Left cardiac atrium (tissue), 4 donors: Measurements from ENCODE around the gene EPB41L4A. TPM values are rescaled to one million over a fixed set of nuclear protein-coding genes. Genes with fewer than 3 reads are reported as not detected.
A peak's percentile ranks its signal among the peaks of the same experiment; 100 is the strongest.
"Not testable (repeated sequence)": the region's sequence is repeated elsewhere in the genome, so short reads cannot be mapped to it uniquely, and the experiment has no call there.

Experiments used
- ATAC-seq, 2 donors: fragments of 200-7000 bp; cut with Tn5 transposase; one replicate each; pipeline ENCODE4 v1.9.1; 2020; ENCODE audit warnings: mild to moderate bottlenecking in 2 of 2, moderate library complexity in 2 of 2
- DNase-seq: peaks from one replicate; pipeline ENCODE4 v3.0.0-alpha.2; 2020
- intact Hi-C, 2 donors: fragments of 100-400 bp; cut with DNase I; formaldehyde crosslinking; loops; one replicate each; pipeline versions ENCODE4 v1.14.1 to v1.15.1; 2022 to 2023
- total RNA-seq, 2 donors: library from RNA; stranded (reverse); fragmentation: NEBNext Ultra II Directional; extraction: Animal tissue kit (Norgen Biotek cat#: 25700); gene quantifications; one replicate each; pipeline ENCODE4 v1.2.1, GENCODE V29; 2021
- donor health status: DM: no; HTN: yes; CAD: no.
- donor health status: DM: no; HTN: yes; CAD: no; lungs with severe emphysema.
- donor health status: DM: yes; HTN: yes; CAD: no.
- donor health status: Dilated cardiomyopathy.

EPB41L4A gene
- total RNA-seq, 2 donors from 2014 or later: 28.5 to 31.1 TPM

DNA sequence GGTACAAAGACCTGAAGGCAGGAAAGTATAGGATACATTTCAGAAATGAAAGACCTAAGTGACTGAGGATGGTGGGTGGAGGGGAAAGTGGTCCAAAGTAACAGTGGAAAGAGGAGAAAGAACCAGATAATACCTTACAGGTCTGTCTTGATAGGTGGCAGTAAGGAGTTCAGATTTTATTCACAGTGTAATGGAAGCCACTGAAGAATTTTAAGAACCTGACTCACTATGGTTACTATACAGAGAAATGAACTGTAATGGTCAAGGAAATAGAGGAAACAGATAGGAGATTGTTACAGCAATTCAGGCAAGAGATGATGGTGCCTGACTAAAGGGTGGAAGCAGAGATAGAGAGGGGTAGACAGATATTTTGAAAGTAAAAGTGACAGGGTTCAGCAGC is 46.5 kb downstream of the EPB41L4A start:
- ATAC-seq (no peak), DNase-seq (no peak)
- intact Hi-C loops: no loop called here

DNA sequence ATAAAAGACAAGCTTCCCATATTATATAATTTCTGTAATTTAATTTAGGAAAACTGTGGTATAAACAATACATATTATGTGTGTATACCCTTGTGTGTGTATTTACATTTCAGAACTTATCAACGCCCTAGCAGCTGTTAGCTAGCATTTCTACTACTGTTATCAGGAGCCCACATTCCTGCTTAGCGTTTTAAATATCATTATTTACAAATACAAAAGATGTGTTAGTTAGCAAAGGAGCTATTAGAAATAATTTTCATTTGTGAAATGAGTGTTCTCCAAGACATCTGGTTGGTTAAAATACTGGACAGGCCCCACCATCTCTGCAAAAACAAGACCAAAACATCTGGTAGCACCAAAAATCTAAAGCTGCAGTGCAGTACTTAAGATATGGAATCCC is 48.0 kb downstream of the EPB41L4A start:
- ATAC-seq (no peak), DNase-seq (no peak)
- intact Hi-C loops: no loop called here

- DNase-seq: peak; percentile 67
- ATAC-seq: peak; percentile 68 to 89
- intact Hi-C loops: no loop called here
These were observed 51.7 kb downstream of the EPB41L4A start for GRCh38 chr5:112367400-112367799.

DNA sequence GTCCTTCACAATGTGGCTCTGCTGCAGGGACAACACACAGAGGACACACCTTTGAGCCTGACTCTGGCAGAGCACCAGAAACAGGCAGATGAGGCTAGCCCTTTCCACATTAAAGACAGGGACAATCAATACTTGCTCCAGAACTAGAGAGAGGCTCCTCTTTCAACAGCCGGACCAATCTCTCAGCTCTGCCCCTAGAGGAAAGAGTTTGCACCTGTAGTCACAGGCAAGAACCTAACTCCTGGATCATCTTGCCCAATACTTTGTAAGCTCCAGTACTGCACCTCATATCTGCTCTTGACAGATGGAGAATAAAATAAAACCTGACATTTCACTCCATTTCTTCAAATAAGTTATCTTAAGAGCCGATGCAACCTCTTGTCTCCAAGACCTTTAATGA is 52.1 kb downstream of the EPB41L4A start:
- peak; percentile 50 to 88 for ATAC-seq
- intact Hi-C loops: no loop called here
- DNase-seq: no peak

DNA sequence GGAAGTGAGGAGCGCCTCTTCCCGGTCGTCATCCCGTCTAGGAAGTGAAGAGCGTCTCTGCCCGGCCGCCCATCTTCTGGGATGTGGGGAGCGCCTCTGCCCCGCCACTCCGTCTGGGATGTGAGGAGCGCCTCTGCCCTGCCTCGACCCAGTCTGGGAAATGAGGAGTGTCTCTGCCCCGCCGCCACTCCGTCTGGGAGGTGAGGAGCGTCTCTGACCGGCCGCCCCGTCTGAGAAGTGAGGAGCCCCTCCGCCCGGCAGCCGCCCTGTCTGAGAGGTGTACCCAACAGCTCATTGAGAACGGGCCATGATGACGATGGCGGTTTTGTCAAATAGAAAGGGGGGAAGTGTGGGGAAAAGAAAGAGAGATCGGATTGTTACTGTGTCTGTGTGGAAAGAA is 58.3 kb downstream of the EPB41L4A start:
- intact Hi-C loops, ATAC-seq, DNase-seq: not testable (repeated sequence)

GRCh38 chr5:112356178-112356956 is 62.7 kb downstream of the EPB41L4A start:
- ATAC-seq (no peak), DNase-seq (no peak)
- intact Hi-C loops: no loop called here

- ATAC-seq (no peak), DNase-seq (no peak)
- intact Hi-C loops: no loop called here
These were observed 63.9 kb downstream of the EPB41L4A start for GRCh38 chr5:112355058-112355685.

DNA sequence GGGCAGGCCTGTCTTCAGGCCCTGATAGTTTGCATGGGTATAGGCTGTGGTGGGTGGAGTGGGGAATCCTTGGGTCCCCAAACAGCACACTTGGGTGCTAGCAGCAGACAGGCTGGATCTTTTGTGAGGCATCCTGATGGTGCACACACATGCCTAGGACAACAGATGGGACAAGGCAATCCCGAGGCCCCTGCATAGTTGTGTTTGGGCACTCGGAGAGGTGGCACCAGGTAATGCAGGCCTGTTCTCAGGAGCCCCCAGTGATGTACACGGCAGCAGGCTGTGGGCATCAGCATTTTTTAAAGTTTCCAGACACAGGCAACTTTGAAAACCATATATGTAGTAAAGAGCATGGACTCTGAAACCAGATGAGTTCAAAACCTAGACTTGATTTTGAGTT is 65.4 kb downstream of the EPB41L4A start:
- DNase-seq (no peak), ATAC-seq (no peak)
- intact Hi-C loops: no loop called here

- intact Hi-C loops: no loop called here
- ATAC-seq (no peak), DNase-seq (no peak)
These were observed 67.9 kb downstream of the EPB41L4A start for GRCh38 chr5:112351225-112351624.

DNA sequence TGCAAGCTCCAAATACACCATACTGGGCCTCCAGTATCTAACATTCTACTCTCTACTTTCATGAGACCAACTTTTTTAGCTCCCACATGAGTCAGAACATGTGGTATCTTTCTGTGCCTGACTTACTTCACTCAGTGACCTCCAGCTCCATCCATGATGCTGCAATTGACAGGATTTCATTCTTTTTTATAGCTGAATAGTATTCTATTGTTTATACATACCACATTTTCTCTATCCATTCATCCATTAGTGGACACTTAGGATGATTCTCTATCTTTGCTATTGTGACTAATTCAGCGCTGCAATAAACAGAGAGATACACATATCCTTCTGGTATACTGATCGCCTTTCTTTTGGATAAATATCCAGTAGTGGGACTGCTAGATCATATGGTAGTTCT is 68.5 kb downstream of the EPB41L4A start:
- ATAC-seq (peak in 1 of 2 donors; percentile 17), DNase-seq (no peak)
- intact Hi-C loops: no loop called here

DNA sequence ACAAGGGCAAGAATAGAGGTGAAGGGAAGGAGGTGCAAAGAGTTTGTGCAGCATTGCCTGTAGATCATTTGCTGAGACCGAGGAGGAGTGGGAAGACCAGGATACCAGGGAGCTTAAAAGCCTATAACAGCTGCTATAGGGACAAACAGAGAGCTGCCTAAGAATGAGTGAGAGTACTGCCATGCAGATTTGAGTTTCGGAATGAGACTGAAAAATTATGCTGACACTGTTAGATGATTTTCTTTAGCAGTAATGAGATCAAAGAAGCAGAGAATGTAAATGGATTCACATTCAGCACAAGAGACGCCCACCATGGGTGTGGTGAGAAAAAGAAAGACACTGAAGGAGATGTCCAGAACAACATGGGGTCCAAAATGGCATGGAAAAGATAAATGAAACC is 69.7 kb downstream of the EPB41L4A start:
- DNase-seq: no peak
- intact Hi-C loops: loop anchor here in 1 of 2 donors (10.0 kb wide), 1 partner anchor 65 kb away; the partner anchor contains the start of gene EPB41L4A
- no peak for ATAC-seq

DNA sequence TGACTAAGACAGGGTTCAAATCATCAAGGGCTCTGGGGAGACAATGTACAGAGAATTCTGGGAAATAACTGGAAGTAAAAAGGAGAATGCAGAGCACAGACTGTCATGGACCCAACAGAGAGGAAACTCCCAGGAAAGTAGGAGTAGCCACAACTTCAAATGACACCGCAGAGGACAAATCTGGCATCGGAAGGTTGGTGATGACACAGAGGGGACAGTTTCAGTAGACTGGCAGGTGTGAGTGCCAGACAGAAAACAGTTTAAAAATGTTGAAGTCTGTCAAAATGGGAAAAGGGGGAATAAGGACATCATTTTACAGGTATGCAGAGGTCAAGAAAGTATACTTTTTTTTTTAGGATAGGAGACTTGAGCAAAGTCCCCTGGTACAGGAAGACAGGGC is 70.2 kb downstream of the EPB41L4A start:
- DNase-seq (no peak), ATAC-seq (no peak)
- intact Hi-C loops: loop anchor here in 1 of 2 donors (10.0 kb wide), 1 partner anchor 66 kb away; the partner anchor contains the start of gene EPB41L4A

DNA sequence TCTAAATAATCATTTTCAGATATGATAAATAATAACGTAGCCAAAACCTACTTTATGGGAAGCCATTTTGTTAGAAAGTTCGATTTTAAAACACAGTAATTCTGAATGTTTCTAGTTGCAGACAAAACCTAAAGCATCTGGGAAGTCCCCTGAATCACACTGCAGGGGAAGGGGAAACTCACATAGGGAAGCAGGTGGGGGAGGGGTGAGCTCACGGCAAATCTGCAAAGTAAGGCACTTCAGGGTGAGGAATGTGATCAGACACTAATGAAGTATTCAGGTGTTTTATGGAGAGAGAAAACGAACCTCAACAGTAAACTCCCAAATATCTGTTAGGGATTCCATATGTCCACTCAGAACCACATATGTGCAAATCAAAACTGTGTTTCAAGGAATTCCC is 70.7 kb downstream of the EPB41L4A start:
- no peak for ATAC-seq
- intact Hi-C loops: loop anchor here in 1 of 2 donors (10.0 kb wide), 1 partner anchor 66 kb away; the partner anchor contains the start of gene EPB41L4A
- DNase-seq: no peak

- ATAC-seq: no peak
- intact Hi-C loops: loop anchor here in 1 of 2 donors (10.0 kb wide), 1 partner anchor 68 kb away; the partner anchor contains the start of gene EPB41L4A
- no peak for DNase-seq
These were observed 72.5 kb downstream of the EPB41L4A start for GRCh38 chr5:112346411-112347044.

- ATAC-seq (peak in 1 of 2 donors; percentile 34), DNase-seq (no peak)
- intact Hi-C loops: loop anchor here in 1 of 2 donors (10.0 kb wide), 1 partner anchor 70 kb away; the partner anchor contains the start of gene EPB41L4A
These were observed 74.5 kb downstream of the EPB41L4A start for GRCh38 chr5:112344540-112344939.

- ATAC-seq (no peak), DNase-seq (no peak)
- intact Hi-C loops: loop anchor here in 1 of 2 donors (10.0 kb wide), 1 partner anchor 72 kb away; the partner anchor contains the start of gene EPB41L4A
These were observed 76.7 kb downstream of the EPB41L4A start for GRCh38 chr5:112342389-112342788.

DNA sequence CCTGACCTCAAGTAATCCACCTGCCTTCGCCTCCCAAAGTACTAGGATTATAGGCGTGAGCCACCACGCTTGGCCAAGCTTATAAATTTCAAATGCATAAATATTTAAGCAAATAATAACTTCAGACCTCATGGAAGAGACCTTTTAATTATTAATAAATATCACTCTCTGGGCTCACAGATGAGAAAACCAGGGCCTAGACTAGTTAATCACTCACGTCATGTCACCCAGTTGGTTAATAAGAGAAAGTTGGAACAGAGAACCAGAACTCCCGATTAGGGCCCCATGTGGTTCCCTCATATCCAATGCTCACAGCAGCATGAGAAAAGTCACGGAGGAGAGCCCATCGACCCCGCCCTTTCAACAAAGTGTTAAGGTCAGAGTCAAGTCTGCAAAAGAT is 79.3 kb downstream of the EPB41L4A start:
- ATAC-seq (no peak), DNase-seq (no peak)
- intact Hi-C loops: loop anchor here in 1 of 2 donors (10.0 kb wide), 1 partner anchor 75 kb away; the partner anchor contains the start of gene EPB41L4A

- ATAC-seq (peak; percentile 60 to 88), DNase-seq (no peak)
- intact Hi-C loops: no loop called here
These were observed 80.3 kb downstream of the EPB41L4A start for GRCh38 chr5:112338681-112339337.

DNA sequence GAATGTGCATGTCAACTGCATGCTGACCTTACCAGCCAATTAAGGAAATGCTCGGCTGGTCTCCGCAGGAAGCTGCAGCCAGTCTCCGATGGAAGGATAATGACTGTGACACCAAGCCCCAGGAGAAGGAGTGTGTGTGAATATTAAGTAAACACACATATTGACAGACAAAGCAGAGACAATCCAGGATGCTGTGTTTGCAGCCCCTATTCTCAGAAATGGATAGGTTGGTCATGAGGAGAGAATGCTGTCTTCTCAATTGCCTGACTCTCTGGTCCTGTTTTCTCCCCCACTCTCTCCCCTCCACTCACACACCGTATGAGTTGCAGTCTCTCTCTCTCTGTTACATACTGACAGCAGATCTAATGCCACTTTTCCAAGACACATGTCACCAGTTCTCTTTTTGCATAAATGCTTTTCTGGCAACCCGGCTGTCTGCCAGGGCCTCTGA is 85.7 kb downstream of the EPB41L4A start:
- ATAC-seq (peak; percentile 7 to 55), DNase-seq (no peak)
- intact Hi-C loops: no loop called here
